Testis (tissue), 3 donors: ENCODE measurements around the gene PROSER2. TPM values are rescaled to one million over a fixed set of nuclear protein-coding genes. Genes with fewer than 3 reads are reported as not detected.

Experiments used
- DNase-seq: peaks from one replicate; pipeline ENCODE4 v3.0.0-alpha.2; 2019
- H3K27ac ChIP-seq, 2 donors: fragments of 200-600 bp; sonication (generic); one replicate each; pipeline ENCODE4 v1.5.1; 2019
- H3K27me3 ChIP-seq: fragments of 200-600 bp; sonication (generic); one replicate; pipeline ENCODE4 v1.5.1; 2019
- H3K36me3 ChIP-seq: fragments of 200-600 bp; sonication (generic); one replicate; pipeline ENCODE4 v1.5.1; 2017; ENCODE audit warnings: low read depth; ENCODE audit errors: missing control alignments
- H3K4me1 ChIP-seq: fragments of 200-600 bp; sonication (generic); one replicate; pipeline ENCODE4 v1.5.1; 2019
- H3K4me3 ChIP-seq, 2 donors: fragments of 200-600 bp; sonication (generic); one replicate each; pipeline ENCODE4 v1.5.1; 2017 to 2019
- H3K9me3 ChIP-seq: fragments of 200-600 bp; sonication (generic); one replicate; pipeline ENCODE4 v1.5.1; 2017
- CTCF ChIP-seq, 3 experiments: fragments of 450-650 bp in 2 of 3; fragments of 200-600 bp in 1 of 3; sonication (generic) in 1 of 3; IDR thresholded peaks; one replicate each; pipeline ENCODE4 v1.5.1; 2016 to 2019; ENCODE audit warnings: antibody characterized with exemption in 3 of 3, mild to moderate bottlenecking in 2 of 3, moderate library complexity in 1 of 3
- POLR2A ChIP-seq: fragments of 450-650 bp; IDR thresholded peaks from one replicate; pipeline ENCODE4 v1.6.1; 2017; ENCODE audit warnings: antibody characterized with exemption, mild to moderate bottlenecking, moderate library complexity
- WGBS, 2 donors: methylation state at CpG; one replicate each; pipeline ENCODE4 v1.1.5; 2018; 5-methylcytosine and 5-hydroxymethylcytosine counted together
- intact Hi-C: fragments of 100-400 bp; cut with DNase I; formaldehyde crosslinking; loops from one replicate; pipeline ENCODE4 v1.15.1; 2023; ENCODE audit warnings: low total_unique reads
- polyA plus RNA-seq: library from polyadenylated mRNA; stranded (reverse); fragments of 350-450 nt; fragmentation: Illumina TruSeq; extraction: RNeasy Lipid Tissue Mini Kit (QIAGEN cat#74804); gene quantifications from one replicate; pipeline ENCODE4 v1.2.3, GENCODE V29; 2014; ENCODE audit warnings: low read depth, low replicate concordance; ENCODE audit not compliant: insufficient read depth
- total RNA-seq, 2 donors: library from RNA; depleted of rRNA; stranded (reverse); fragments of >200 nt; gene quantifications; one replicate each; pipeline ENCODE4 v1.2.3, GENCODE V29; 2016

Gene PROSER2
- total and polyA plus RNA-seq, 3 donors from 2014 or later, result 7.8 to 21.4 (median 15.6) TPM

- WGBS, 2 donors, result 95 to 97% methylated on average over 11 of the region's 11 CpGs
- Histone ChIP-seq H3K27me3 (no peaks in the 10 kb centered on the region), H3K4me1 (no peaks in the 10 kb centered on the region), H3K9me3 (no peaks in the 10 kb centered on the region), H3K27ac (no peak overlapping the region), H3K36me3 (no peaks in the 10 kb centered on the region), H3K4me3 (no peak overlapping the region)
- intact Hi-C loops, result no loop called here
- no peak for DNase-seq
- TF ChIP-seq POLR2A, result no peak
- no peak for TF ChIP-seq CTCF (IDR thresholded peaks at IDR 0.05)
Observed at GRCh38 chr10:11853468-11853867, 30.3 kb downstream of the PROSER2 start.

GRCh38 chr10:11854301-11854700 lies 31.1 kb downstream of the PROSER2 start:
- no peaks in the 10 kb centered on the region for H3K4me1 ChIP-seq
- TF ChIP-seq POLR2A (no peak), CTCF (IDR thresholded peaks at IDR 0.05) (no peak)
- WGBS, 2 donors, result 98 to 99% methylated on average over 6 of the region's 6 CpGs
- no peaks in the 10 kb centered on the region for H3K27me3 ChIP-seq
- no peaks in the 10 kb centered on the region for H3K36me3 ChIP-seq
- H3K4me3 ChIP-seq, result no peak overlapping the region
- no peak overlapping the region for H3K27ac ChIP-seq
- no peaks in the 10 kb centered on the region for H3K9me3 ChIP-seq
- intact Hi-C loops, result no loop called here
- DNase-seq, result no peak

- Histone ChIP-seq H3K9me3 (no peaks in the 10 kb centered on the region), H3K27ac (no peak overlapping the region), H3K4me1 (no peaks in the 10 kb centered on the region), H3K27me3 (no peaks in the 10 kb centered on the region), H3K36me3 (no peaks in the 10 kb centered on the region), H3K4me3 (no peak overlapping the region)
- intact Hi-C loops, result no loop called here
- TF ChIP-seq CTCF (IDR thresholded peaks at IDR 0.05) (no peak), POLR2A (no peak)
- 89 to 91% methylated on average over 15 to 17 of the region's 17 CpGs for WGBS, 2 donors
- DNase-seq, result no peak
Observed at GRCh38 chr10:11856089-11856488, 32.9 kb downstream of the PROSER2 start.

GRCh38 chr10:11856678-11857077 lies 33.5 kb downstream of the PROSER2 start:
- H3K4me3 ChIP-seq, result no peak overlapping the region
- H3K9me3 ChIP-seq, result no peaks in the 10 kb centered on the region
- intact Hi-C loops, result no loop called here
- 92 to 100% methylated on average over 2 to 8 of the region's 8 CpGs for WGBS, 2 donors
- no peak for DNase-seq
- no peak overlapping the region for H3K27ac ChIP-seq
- H3K27me3 ChIP-seq, result no peaks in the 10 kb centered on the region
- no peaks in the 10 kb centered on the region for H3K36me3 ChIP-seq
- H3K4me1 ChIP-seq, result no peaks in the 10 kb centered on the region
- TF ChIP-seq CTCF (IDR thresholded peaks at IDR 0.05), result no peak
- TF ChIP-seq POLR2A, result no peak

GRCh38 chr10:11858093-11858492 lies 34.9 kb downstream of the PROSER2 start:
- Histone ChIP-seq H3K4me3 (no peak overlapping the region), H3K27ac (no peak overlapping the region), H3K4me1 (no peaks in the 10 kb centered on the region), H3K27me3 (no peaks in the 10 kb centered on the region), H3K9me3 (no peaks in the 10 kb centered on the region), H3K36me3 (no peaks in the 10 kb centered on the region)
- 88 to 96% methylated on average over 6 of the region's 6 CpGs for WGBS, 2 donors
- TF ChIP-seq CTCF (IDR thresholded peaks at IDR 0.05), result no peak
- no peak for TF ChIP-seq POLR2A
- intact Hi-C loops, result no loop called here
- DNase-seq, result no peak
